Effector memory CD4-positive, alpha-beta T cell (primary cell): ENCODE results near the gene IFNL4.
"Not testable (repeated sequence)": the region's sequence is repeated elsewhere in the genome, so short reads cannot be mapped to it uniquely, and the experiment has no call there.

Experiments
- DNase-seq, 3 donors: peaks; one replicate each; pipeline ENCODE4 v3.0.0-alpha.2; 2020
- H3K27ac ChIP-seq: 2 replicates; pipeline ENCODE4 v1.7.0; 2013; ENCODE audit warnings: mild to moderate bottlenecking, low read length, moderate library complexity; ENCODE audit not compliant: insufficient read depth, poor library complexity, severe bottlenecking
- H3K27me3 ChIP-seq: replicated peaks from 2 replicates; pipeline ENCODE4 v1.7.0; 2013; ENCODE audit warnings: mild to moderate bottlenecking, low read length; ENCODE audit not compliant: insufficient read depth, control insufficient read depth, poor library complexity, severe bottlenecking
- H3K36me3 ChIP-seq: 2 replicates; pipeline ENCODE4 v1.7.0; 2013; ENCODE audit warnings: mild to moderate bottlenecking, low read length, moderate library complexity; ENCODE audit not compliant: control insufficient read depth, insufficient read depth
- H3K4me1 ChIP-seq: 2 replicates; pipeline ENCODE4 v1.7.0; 2013; ENCODE audit warnings: low read length, mild to moderate bottlenecking; ENCODE audit not compliant: control insufficient read depth, insufficient read depth, poor library complexity, severe bottlenecking
- H3K4me3 ChIP-seq: 2 replicates; pipeline ENCODE4 v1.7.0; 2013; ENCODE audit warnings: low read length, low read depth, mild to moderate bottlenecking; ENCODE audit not compliant: insufficient read depth, poor library complexity, severe bottlenecking
- H3K9me3 ChIP-seq: 2 replicates; pipeline ENCODE4 v1.7.0; 2013; ENCODE audit warnings: mild to moderate bottlenecking, low read length, moderate library complexity; ENCODE audit not compliant: control insufficient read depth

The IFNL4 gene

DNA sequence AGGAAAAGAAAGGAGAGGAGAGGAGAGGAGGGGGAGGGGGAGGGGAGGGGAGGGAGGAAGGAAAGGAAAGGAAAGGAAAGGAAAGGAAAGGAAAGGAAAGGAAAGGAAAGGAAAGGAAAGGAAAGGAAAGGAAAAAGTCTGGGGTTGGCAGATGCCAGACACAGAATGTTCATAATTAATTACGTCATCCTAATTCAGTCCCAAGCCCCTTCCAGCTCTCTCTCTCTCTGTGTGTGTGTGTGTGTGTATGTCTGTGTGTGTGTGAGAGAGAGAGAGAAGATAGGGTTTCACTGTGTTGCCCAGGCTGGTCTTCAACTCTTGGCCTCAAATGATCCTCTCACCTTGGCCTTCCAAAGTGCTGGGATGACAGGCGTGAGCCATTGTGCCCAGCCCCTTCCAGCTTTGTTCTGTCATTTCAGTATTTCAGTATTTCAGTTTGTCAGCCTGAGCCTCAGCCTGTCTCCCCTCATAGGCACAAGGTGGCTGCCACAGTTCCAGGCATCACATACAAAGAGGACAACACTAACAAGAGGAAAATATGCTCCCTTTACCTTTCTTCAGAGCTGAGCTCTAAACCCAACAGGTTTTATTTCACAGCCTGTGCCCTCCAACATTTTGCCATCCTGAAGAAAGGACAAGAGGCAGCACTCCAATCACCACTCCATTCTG, 18.4 kb downstream of the IFNL4 start:
- no peak overlapping the region for H3K27ac ChIP-seq
- no peak for DNase-seq
- H3K27me3 ChIP-seq, result no peaks in the 10 kb centered on the region
- no peaks in the 10 kb centered on the region for H3K4me1 ChIP-seq
- H3K9me3 ChIP-seq, result no peaks in the 10 kb centered on the region
- no peaks in the 10 kb centered on the region for H3K36me3 ChIP-seq
- H3K4me3 ChIP-seq, result no peak overlapping the region

DNA sequence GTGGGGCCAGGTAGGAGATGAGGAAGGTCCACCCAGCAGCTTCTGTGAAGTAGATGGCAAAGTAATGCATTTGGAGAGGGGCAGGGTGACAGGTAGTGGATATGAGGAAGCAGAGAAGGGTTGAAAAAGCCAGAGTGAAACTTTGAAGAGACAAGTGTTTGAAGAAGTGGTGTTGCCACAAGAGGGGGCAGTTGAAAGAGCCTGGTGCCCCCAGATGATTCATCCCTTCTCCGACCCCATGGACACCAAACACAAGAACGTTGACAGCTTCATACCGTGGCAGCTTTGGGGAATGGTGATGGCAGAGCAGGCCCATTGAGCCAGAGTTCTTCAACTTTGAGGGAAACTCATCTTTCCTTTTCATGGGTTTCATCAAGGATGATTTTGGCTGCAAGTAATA, 23.7 kb downstream of the IFNL4 start:
- no peak for DNase-seq

DNA sequence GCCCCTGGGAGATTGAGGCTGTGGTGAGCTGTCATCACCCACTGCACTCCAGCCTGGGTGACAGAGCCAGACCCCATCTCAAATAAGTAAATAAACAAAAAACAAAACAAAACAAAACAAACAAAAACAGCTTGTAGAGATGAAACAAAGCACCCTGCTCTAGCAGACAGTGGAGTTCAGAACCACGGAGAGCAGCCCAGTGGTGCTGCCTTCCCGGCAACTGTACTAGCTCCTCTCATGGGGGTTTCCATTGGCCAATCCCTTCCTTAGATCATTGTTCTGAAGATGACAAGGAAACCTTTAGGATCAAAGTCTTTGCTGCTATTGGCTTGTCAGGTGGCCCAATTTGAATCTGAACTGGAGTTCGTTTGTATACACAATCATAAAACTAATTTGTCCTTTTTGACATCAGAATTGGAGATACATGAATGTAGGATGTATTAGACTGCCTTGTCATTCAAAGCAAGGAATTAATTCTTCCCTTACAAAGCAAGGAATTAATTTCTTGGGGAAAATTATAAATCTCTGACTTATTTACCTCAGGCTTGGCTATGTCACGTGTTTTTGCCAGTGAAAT, 24.9 kb downstream of the IFNL4 start:
- Histone ChIP-seq H3K27me3 (peaks cover 8% of the 10 kb centered on the region), H3K36me3 (no peaks in the 10 kb centered on the region), H3K9me3 (no peaks in the 10 kb centered on the region), H3K27ac (no peak overlapping the region), H3K4me1 (no peaks in the 10 kb centered on the region), H3K4me3 (no peak overlapping the region)
- no peak for DNase-seq

More for the DNA sequence above, 23.7 kb downstream of the IFNL4 start:
- Histone ChIP-seq H3K4me3 (no peak overlapping the region), H3K4me1 (no peaks in the 10 kb centered on the region), H3K9me3 (no peaks in the 10 kb centered on the region), H3K27me3 (peaks cover 8% of the 10 kb centered on the region), H3K27ac (no peak overlapping the region), H3K36me3 (no peaks in the 10 kb centered on the region)

DNA sequence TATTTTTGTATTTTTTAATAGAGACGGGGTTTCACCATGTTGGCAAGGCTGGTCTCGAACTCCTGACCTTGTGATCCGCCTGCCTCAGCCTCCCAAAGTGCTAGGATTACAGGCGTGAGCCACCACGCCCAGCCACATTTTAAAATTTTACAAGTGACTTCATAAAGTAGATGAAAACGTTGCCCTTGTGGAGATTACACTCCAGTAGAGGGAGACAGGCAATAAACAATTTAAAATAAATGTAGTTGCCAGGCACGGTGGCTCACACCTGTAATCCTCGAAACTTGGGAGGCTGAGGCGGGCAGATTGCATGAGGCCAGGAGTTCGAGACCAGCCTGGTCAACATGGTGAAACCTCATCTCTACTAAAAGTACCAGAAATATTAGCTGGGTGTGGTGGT, 29.5 kb downstream of the IFNL4 start:
- not testable (repeated sequence) for H3K9me3 ChIP-seq, H3K27me3 ChIP-seq, H3K4me3 ChIP-seq, DNase-seq, H3K4me1 ChIP-seq, H3K27ac ChIP-seq, H3K36me3 ChIP-seq

DNA sequence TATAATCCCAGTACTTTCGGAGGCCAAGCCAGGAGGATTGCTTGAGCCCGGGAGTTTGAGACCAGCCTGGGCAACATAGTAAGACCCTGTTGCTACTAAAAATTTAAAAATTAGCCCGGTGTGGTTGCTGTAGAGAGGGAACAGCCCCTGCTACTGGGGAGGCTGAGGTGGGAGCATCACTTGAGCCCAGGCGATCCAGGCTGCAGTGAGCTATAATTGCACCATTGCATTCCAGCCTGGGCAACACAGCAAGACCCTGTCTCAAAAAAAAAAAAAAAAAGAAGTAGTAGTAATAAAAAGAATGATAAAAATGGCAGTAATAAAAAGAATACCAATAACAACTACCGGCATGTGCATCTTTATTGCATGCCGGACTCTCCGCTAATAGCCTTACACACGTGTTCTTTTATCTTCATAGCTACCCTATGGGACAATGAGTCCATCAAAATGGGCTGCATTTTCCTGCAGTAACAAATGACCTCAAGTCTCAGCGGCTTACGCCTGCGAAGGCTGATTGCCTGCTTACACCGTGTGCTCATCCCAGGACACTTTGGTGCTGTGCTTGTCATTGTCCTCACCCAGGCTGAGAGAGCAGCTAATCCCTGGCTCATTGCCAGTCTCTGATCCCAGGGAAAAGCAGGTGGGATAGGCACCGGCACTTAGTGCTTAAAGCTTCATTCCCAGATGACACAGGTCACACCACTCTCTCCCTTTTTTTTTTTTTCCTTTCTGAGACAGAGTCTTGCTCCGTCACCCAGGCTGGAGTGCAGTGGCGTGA, 30.2 kb downstream of the IFNL4 start:
- Histone ChIP-seq H3K27ac (no peak overlapping the region), H3K4me1 (no peaks in the 10 kb centered on the region), H3K9me3 (no peaks in the 10 kb centered on the region), H3K27me3 (peaks cover under 1% of the 10 kb centered on the region), H3K4me3 (no peak overlapping the region), H3K36me3 (no peaks in the 10 kb centered on the region)
- no peak for DNase-seq

DNA sequence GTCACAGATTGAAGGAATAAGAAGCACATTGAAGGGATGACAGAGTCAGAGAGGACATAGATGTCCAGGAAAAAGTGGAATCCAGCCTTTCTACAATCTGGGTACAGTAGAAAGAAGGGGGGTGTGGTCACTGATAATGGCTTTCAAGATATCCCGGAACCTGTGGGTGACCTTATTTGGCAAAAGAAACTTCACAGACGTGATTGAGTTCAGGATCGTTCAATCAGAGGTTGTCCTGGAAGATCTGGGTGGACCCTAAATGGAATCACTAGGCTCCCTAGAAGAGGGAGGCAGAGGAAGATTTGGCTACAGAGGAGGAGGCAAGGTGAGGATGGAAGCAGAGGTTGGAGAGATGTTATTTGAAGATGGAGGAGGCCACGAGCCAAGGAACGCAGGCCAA, 31.6 kb downstream of the IFNL4 start:
- Histone ChIP-seq H3K9me3 (no peaks in the 10 kb centered on the region), H3K27ac (no peak overlapping the region), H3K36me3 (no peaks in the 10 kb centered on the region), H3K27me3 (no peaks in the 10 kb centered on the region), H3K4me1 (no peaks in the 10 kb centered on the region), H3K4me3 (no peak overlapping the region)
- no peak for DNase-seq

DNA sequence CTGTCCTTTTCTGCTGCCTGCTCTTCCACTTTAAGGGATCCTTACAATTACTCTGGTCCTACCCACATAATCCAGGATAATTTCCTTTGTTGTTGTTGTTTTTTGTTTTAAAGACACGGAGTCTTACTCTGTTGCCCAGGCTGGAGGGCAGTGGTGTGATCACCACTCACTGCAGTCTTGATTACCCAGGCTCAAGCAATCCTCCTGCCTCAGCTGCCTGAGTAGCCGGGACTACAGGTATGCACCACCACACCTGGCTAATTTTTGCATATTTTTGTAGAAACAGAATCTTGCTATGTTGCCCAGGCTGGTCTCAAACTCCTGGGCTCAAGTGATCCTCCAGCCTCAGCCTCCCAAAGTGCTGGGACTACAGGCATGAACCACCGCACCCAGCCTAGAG, 33.3 kb downstream of the IFNL4 start:
- not testable (repeated sequence) for H3K4me3 ChIP-seq, H3K9me3 ChIP-seq, DNase-seq, H3K4me1 ChIP-seq, H3K27ac ChIP-seq, H3K27me3 ChIP-seq, H3K36me3 ChIP-seq

DNA sequence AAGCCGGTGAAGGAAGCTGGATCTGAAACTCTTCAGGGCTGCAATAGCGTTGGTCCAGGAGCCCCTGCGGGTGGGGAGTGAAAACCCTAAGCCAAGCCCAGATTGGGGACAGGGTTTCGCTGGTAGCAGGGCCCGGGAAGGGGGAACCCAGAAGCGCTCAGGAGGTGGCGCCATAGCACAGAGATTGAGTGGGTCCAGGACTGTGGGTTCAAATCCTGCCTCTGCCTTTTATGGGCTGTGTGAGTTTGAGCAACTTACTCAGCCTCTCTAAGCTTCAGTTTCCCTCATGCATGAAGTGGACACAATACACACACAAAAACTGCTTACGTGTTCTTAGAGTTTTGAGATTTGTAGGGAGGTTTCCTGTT, 36.3 kb downstream of the IFNL4 start:
- Histone ChIP-seq H3K9me3 (no peaks in the 10 kb centered on the region), H3K27ac (no peak overlapping the region), H3K4me3 (no peak overlapping the region), H3K27me3 (no peaks in the 10 kb centered on the region), H3K36me3 (no peaks in the 10 kb centered on the region), H3K4me1 (no peaks in the 10 kb centered on the region)
- peak; percentile 13 to 34 (median 32) for DNase-seq

DNA sequence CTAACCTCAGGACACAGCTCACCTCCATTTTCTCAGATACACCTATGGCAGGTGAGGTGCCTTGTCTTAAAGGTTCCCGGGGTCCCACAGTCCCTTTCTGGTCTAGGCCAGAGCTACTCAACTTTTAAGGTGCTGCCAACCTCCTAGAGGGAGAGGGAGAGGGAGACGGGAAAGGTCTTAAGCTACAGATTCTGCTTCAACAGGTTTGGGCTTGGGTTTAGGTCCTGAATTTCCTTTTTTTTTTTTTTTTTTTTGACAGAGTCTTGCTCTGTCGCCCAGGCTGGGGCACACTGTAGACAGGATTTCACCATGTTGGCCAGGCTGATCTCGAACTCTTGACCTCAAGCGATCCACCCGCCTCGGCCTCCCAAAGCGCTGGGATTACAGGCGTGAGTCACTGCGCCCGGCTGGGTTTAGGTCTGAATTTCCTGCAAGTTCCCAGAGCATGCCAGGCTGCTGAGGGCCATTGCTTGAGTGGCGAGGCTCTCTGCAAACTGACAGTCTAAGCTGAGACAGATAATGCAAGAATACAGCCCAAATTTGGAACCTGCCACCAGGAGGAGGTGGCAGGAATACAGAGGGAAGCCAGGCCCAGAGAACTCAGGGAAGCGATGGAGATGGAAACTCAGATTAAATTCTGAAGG, 36.8 kb downstream of the IFNL4 start:
- Histone ChIP-seq H3K36me3 (no peaks in the 10 kb centered on the region), H3K27ac (no peak overlapping the region)
- no peak for DNase-seq

DNA sequence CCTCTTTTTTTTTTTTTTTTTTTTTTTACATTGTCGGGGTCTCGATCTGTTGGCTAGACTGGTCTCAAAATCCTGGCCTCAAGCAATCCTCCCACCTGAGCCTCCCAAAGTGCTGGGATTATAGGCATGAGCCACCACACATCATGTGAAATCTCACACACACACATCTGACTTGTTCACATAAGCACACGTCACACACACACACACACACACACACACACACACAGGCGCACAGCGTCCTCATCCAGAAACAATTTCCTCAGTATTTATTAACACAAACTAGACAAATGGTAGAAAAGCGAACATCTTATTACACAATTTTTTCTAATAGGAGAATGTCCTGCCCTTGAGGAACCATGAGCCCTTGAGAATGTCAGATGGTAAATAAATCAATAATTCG, 39.5 kb downstream of the IFNL4 start:
- no peaks in the 10 kb centered on the region for H3K9me3 ChIP-seq
- no peaks in the 10 kb centered on the region for H3K4me1 ChIP-seq
- H3K27ac ChIP-seq, result no peak overlapping the region
- H3K27me3 ChIP-seq, result no peaks in the 10 kb centered on the region
- H3K36me3 ChIP-seq, result no peaks in the 10 kb centered on the region
- no peak for DNase-seq
- H3K4me3 ChIP-seq, result no peak overlapping the region

More for the DNA sequence above, 36.8 kb downstream of the IFNL4 start:
- Histone ChIP-seq H3K4me1 (no peaks in the 10 kb centered on the region), H3K4me3 (no peak overlapping the region), H3K27me3 (no peaks in the 10 kb centered on the region), H3K9me3 (no peaks in the 10 kb centered on the region)
